Activated naive CD8-positive, alpha-beta T cell treated with anti-CD3 and anti-CD28 coated beads, Interleukin-2, amount 10 ng/mL, durations not matched to agents 7 days and 5 days (primary cell): Measurements from ENCODE around the gene RPL32. TPM values are rescaled to one million over a fixed set of nuclear protein-coding genes. Genes with fewer than 3 reads are reported as not detected.
"Not testable (repeated sequence)": the region's sequence is repeated elsewhere in the genome, so short reads cannot be mapped to it uniquely, and the experiment has no call there.

Experiments
- ATAC-seq: fragments of 150-1000 bp; cut with Tn5 transposase; one replicate; pipeline ENCODE4 v1.10.0; 2021; ENCODE audit warnings: low read depth, moderate library complexity
- POLR2A ChIA-PET: fragments of 350-600 bp; sonication (Branson Sonifier 250); formaldehyde crosslinking; loops from one replicate; lab custom pipeline; 2021; ENCODE audit warnings: antibody characterized with exemption; lab: Charles Lee
- DNase-seq: peaks from one replicate; pipeline ENCODE4 v3.0.0; 2021
- H3K27ac Mint-ChIP-seq: one replicate; pipeline ENCODE4 v1.8.0; 2022; ENCODE audit warnings: mild to moderate bottlenecking, mixed read lengths
- H3K27me3 Mint-ChIP-seq: one replicate; pipeline ENCODE4 v1.8.0; 2022; ENCODE audit warnings: mild to moderate bottlenecking, moderate library complexity, mixed read lengths
- H3K36me3 Mint-ChIP-seq: one replicate; pipeline ENCODE4 v1.8.0; 2021; ENCODE audit warnings: mild to moderate bottlenecking, mixed read lengths
- H3K4me1 Mint-ChIP-seq: one replicate; pipeline ENCODE4 v1.8.0; 2021; ENCODE audit warnings: mixed read lengths
- H3K4me3 Mint-ChIP-seq: one replicate; pipeline ENCODE4 v1.8.0; 2022; ENCODE audit warnings: mild to moderate bottlenecking, moderate library complexity, mixed read lengths
- H3K9me3 Mint-ChIP-seq: one replicate; pipeline ENCODE4 v1.8.0; 2021; ENCODE audit warnings: mixed read lengths
- total RNA-seq, 2 experiments: library from RNA; stranded (reverse); gene quantifications; one replicate each; pipeline ENCODE4 v1.2.3, GENCODE V29; 2021

RPL32 gene
- total RNA-seq: 1,000 to 10,000 TPM; 2,162 to 2,195 TPM

GRCh38 chr3:12841149-12841969, at the start of gene RPL32:
TSS of gene RPL32 (minus strand) at chr3:12841565. CDS start at chr3:12840237, 1,328 bp downstream.
- POLR2A ChIA-PET: interaction anchor here (0.6 to 3.9 kb wide), 8 partner anchors 9 to 179 kb away, joined by 3 to 19 read pairs (median 4); no protein-coding TSS in a partner anchor
- H3K36me3 Mint-ChIP-seq: peaks cover 39% of the 10 kb centered on the region
- H3K4me3 Mint-ChIP-seq: peak within 1 kb of the TSS; percentile 94
- H3K27ac Mint-ChIP-seq: peak within 1 kb of the TSS; percentile 97
- ATAC-seq (peak; percentile 87), DNase-seq (peak; percentile 84)
- no peaks in the 10 kb centered on the region for H3K9me3 Mint-ChIP-seq
- H3K4me1 Mint-ChIP-seq: peaks cover 39% of the 10 kb centered on the region
- H3K27me3 Mint-ChIP-seq: peaks cover 1% of the 10 kb centered on the region

GRCh38 chr3:12890610-12891390, 49.4 kb upstream of the RPL32 start:
- no peak for DNase-seq
- Mint-ChIP-seq H3K36me3 (no peaks in the 10 kb centered on the region), H3K27me3 (peaks cover 39% of the 10 kb centered on the region), H3K27ac (no peak overlapping the region), H3K9me3 (no peaks in the 10 kb centered on the region), H3K4me3 (no peak overlapping the region), H3K4me1 (peaks cover 15% of the 10 kb centered on the region)
- ATAC-seq: no peak
- POLR2A ChIA-PET: no interaction called here

- Mint-ChIP-seq H3K27me3 (peaks cover 38% of the 10 kb centered on the region), H3K27ac (no peak overlapping the region)
Observed at GRCh38 chr3:12886736-12887135, 45.4 kb upstream of the RPL32 start.

GRCh38 chr3:12886106-12886679, 44.8 kb upstream of the RPL32 start:
- Mint-ChIP-seq H3K4me1 (peaks cover 13% of the 10 kb centered on the region), H3K36me3 (no peaks in the 10 kb centered on the region), H3K27ac (peak overlapping the region; percentile 42), H3K4me3 (peak overlapping the region; percentile 66), H3K9me3 (no peaks in the 10 kb centered on the region), H3K27me3 (peaks cover 42% of the 10 kb centered on the region)
- DNase-seq: no peak
- ATAC-seq: peak; percentile 76
- POLR2A ChIA-PET: interaction anchor here (0.6 to 1.0 kb wide), 2 partner anchors 13 to 17 kb away, joined by 3 to 4 read pairs; no protein-coding TSS in a partner anchor

More at GRCh38 chr3:12886736-12887135, 45.4 kb upstream of the RPL32 start:
- peaks cover 14% of the 10 kb centered on the region for H3K4me1 Mint-ChIP-seq
- POLR2A ChIA-PET: interaction anchor here (1.0 kb wide), 1 partner anchor 14 kb away, joined by 3 read pairs; no protein-coding TSS in a partner anchor
- ATAC-seq: no peak
- DNase-seq: no peak
- H3K9me3 Mint-ChIP-seq: no peaks in the 10 kb centered on the region
- H3K4me3 Mint-ChIP-seq: no peak overlapping the region
- H3K36me3 Mint-ChIP-seq: no peaks in the 10 kb centered on the region

GRCh38 chr3:12885583-12885930, 44.2 kb upstream of the RPL32 start:
- peaks cover 13% of the 10 kb centered on the region for H3K4me1 Mint-ChIP-seq
- H3K36me3 Mint-ChIP-seq: no peaks in the 10 kb centered on the region
- peaks cover 37% of the 10 kb centered on the region for H3K27me3 Mint-ChIP-seq
- POLR2A ChIA-PET: interaction anchor here (0.6 to 1.0 kb wide), 2 partner anchors 13 to 17 kb away, joined by 3 to 4 read pairs; no protein-coding TSS in a partner anchor
- DNase-seq (no peak), ATAC-seq (no peak)
- H3K27ac Mint-ChIP-seq: peak overlapping the region; percentile 42
- H3K9me3 Mint-ChIP-seq: no peaks in the 10 kb centered on the region
- peak overlapping the region; percentile 66 for H3K4me3 Mint-ChIP-seq

GRCh38 chr3:12884790-12885582, 43.6 kb upstream of the RPL32 start:
- peak overlapping the region; percentile 50 for H3K27ac Mint-ChIP-seq
- POLR2A ChIA-PET: no interaction called here
- DNase-seq: no peak
- ATAC-seq: no peak
- no peak overlapping the region for H3K4me3 Mint-ChIP-seq
- H3K36me3 Mint-ChIP-seq: no peaks in the 10 kb centered on the region
- no peaks in the 10 kb centered on the region for H3K9me3 Mint-ChIP-seq
- H3K4me1 Mint-ChIP-seq: peaks cover 13% of the 10 kb centered on the region
- peaks cover 33% of the 10 kb centered on the region for H3K27me3 Mint-ChIP-seq

GRCh38 chr3:12884186-12884680, 42.9 kb upstream of the RPL32 start:
- DNase-seq (no peak), ATAC-seq (no peak)
- Mint-ChIP-seq H3K4me1 (peaks cover 13% of the 10 kb centered on the region), H3K27ac (no peak overlapping the region), H3K27me3 (peaks cover 27% of the 10 kb centered on the region), H3K4me3 (no peak overlapping the region), H3K9me3 (no peaks in the 10 kb centered on the region), H3K36me3 (no peaks in the 10 kb centered on the region)
- POLR2A ChIA-PET: no interaction called here

GRCh38 chr3:12882336-12883310, 41.3 kb upstream of the RPL32 start:
- Mint-ChIP-seq H3K9me3 (no peaks in the 10 kb centered on the region), H3K27me3 (peaks cover 12% of the 10 kb centered on the region), H3K4me1 (peaks cover 13% of the 10 kb centered on the region), H3K36me3 (no peaks in the 10 kb centered on the region), H3K4me3 (no peak overlapping the region), H3K27ac (no peak overlapping the region)
- no peak for DNase-seq
- no peak for ATAC-seq
- POLR2A ChIA-PET: no interaction called here

GRCh38 chr3:12881858-12882257, 40.5 kb upstream of the RPL32 start:
- ATAC-seq, H3K36me3 Mint-ChIP-seq, H3K9me3 Mint-ChIP-seq, H3K27me3 Mint-ChIP-seq, POLR2A ChIA-PET, H3K27ac Mint-ChIP-seq, H3K4me3 Mint-ChIP-seq, DNase-seq: not testable (repeated sequence)
- H3K4me1 Mint-ChIP-seq: peaks cover 12% of the 10 kb centered on the region

GRCh38 chr3:12879191-12879815, 37.9 kb upstream of the RPL32 start:
- Mint-ChIP-seq H3K27ac (no peak overlapping the region), H3K27me3 (peaks cover 11% of the 10 kb centered on the region), H3K36me3 (no peaks in the 10 kb centered on the region), H3K4me1 (peaks cover 2% of the 10 kb centered on the region), H3K9me3 (no peaks in the 10 kb centered on the region), H3K4me3 (no peak overlapping the region)
- POLR2A ChIA-PET: no interaction called here
- DNase-seq: no peak
- ATAC-seq: no peak

- DNase-seq, H3K27ac Mint-ChIP-seq, H3K36me3 Mint-ChIP-seq, H3K9me3 Mint-ChIP-seq, H3K4me3 Mint-ChIP-seq, POLR2A ChIA-PET, H3K4me1 Mint-ChIP-seq, ATAC-seq: not testable (repeated sequence)
- peaks cover 11% of the 10 kb centered on the region for H3K27me3 Mint-ChIP-seq
Observed at GRCh38 chr3:12878758-12879157, 37.4 kb upstream of the RPL32 start.
